SW 1271 (cell line): ENCODE measurements around the gene KPTN.

Source experiments
- DNase-seq, 2 experiments: peaks; one replicate each; lab custom pipeline; 2025; lab: John Stamatoyannopoulos, UW

KPTN gene

GRCh38 chr19:47509170-47509847 lies 25.3 kb upstream of the KPTN start:
- no peak for DNase-seq

GRCh38 chr19:47508721-47509120 lies 24.7 kb upstream of the KPTN start:
- no peak for DNase-seq

GRCh38 chr19:47507924-47508553 lies 24.0 kb upstream of the KPTN start:
- DNase-seq = no peak

GRCh38 chr19:47507012-47507411 lies 23.0 kb upstream of the KPTN start:
- no peak for DNase-seq

GRCh38 chr19:47506459-47506858 lies 22.4 kb upstream of the KPTN start:
- DNase-seq = no peak

GRCh38 chr19:47505506-47505905 lies 21.5 kb upstream of the KPTN start:
- DNase-seq = no peak

GRCh38 chr19:47503826-47504150 lies 19.8 kb upstream of the KPTN start:
- no peak for DNase-seq

GRCh38 chr19:47503130-47503825 lies 19.3 kb upstream of the KPTN start:
- no peak for DNase-seq

- no peak for DNase-seq
These were observed 16.1 kb upstream of the KPTN start for GRCh38 chr19:47499863-47500830.

GRCh38 chr19:47499371-47499770 lies 15.4 kb upstream of the KPTN start:
- no peak for DNase-seq

- no peak for DNase-seq
These were observed 14.5 kb upstream of the KPTN start for GRCh38 chr19:47498561-47498960.

- no peak for DNase-seq
These were observed 14.0 kb upstream of the KPTN start for GRCh38 chr19:47497821-47498520.

- DNase-seq = no peak
These were observed 13.2 kb upstream of the KPTN start for GRCh38 chr19:47497050-47497766.

GRCh38 chr19:47495478-47496372 lies 11.7 kb upstream of the KPTN start:
- DNase-seq = no peak

- DNase-seq = no peak
These were observed 10.7 kb upstream of the KPTN start for GRCh38 chr19:47494729-47495128.

- DNase-seq = no peak
These were observed 10.2 kb upstream of the KPTN start for GRCh38 chr19:47494211-47494547.

- no peak for DNase-seq
These were observed 9.6 kb upstream of the KPTN start for GRCh38 chr19:47493378-47494210.

- DNase-seq = no peak
These were observed 8.8 kb upstream of the KPTN start for GRCh38 chr19:47492571-47493377.
